ENCODE measurements around the gene TFCP2.

TFCP2 gene

GRCh38 chr12:51214895-51215294 is 42.0 kb upstream of the TFCP2 start:
- no CpG with 5 or more reads among the region's 5 CpGs for WGBS (ENCODE audit: extremely low coverage, insufficient coverage, insufficient read length)
- H3K4me2 ChIP-seq (ENCODE audit: low read length): no peak overlapping the region
- H2BK5ac ChIP-seq (ENCODE audit: low read depth, low read length, poor library complexity): no peak overlapping the region
- H2BK120ac ChIP-seq (ENCODE audit: insufficient read depth, low read length, poor library complexity): no peak overlapping the region
- no peak overlapping the region for H3K9ac ChIP-seq (ENCODE audit: low read length)
- H4K91ac ChIP-seq (ENCODE audit: low read depth, low read length): no peak overlapping the region
- H3K23ac ChIP-seq (ENCODE audit: low read length): no peak overlapping the region
- no peak overlapping the region for H3K4ac ChIP-seq (ENCODE audit: low read depth, low read length)
- H3K18ac ChIP-seq (ENCODE audit: low read length): no peak overlapping the region
- no peaks in the 10 kb centered on the region for H3K27me3 ChIP-seq (ENCODE audit: insufficient read depth, low read length)
- peaks cover 2% of the 10 kb centered on the region for H3K79me2 ChIP-seq (ENCODE audit: control insufficient read depth, insufficient read depth, low read length, poor library complexity)
- no peak overlapping the region for H4K8ac ChIP-seq (ENCODE audit: low read depth, low read length)
- H3K36me3 ChIP-seq (ENCODE audit: control insufficient read depth in 1 of 2, insufficient read depth in 2 of 2, low read length in 2 of 2): no peaks in the 10 kb centered on the region
- H3K4me3 ChIP-seq (ENCODE audit: low read depth, low read length): no peak overlapping the region
- H2AK5ac ChIP-seq (ENCODE audit: low read length): no peak overlapping the region
- no peak overlapping the region for H2BK12ac ChIP-seq (ENCODE audit: low read length)
- peaks cover 4 to 10% of the 10 kb centered on the region in 2 experiments for H3K4me1 ChIP-seq (ENCODE audit: control insufficient read depth in 1 of 2, insufficient read depth in 2 of 2, low read length in 2 of 2)
- no peak for DNase-seq
- H4K12ac ChIP-seq (ENCODE audit: low read depth, low read length): no peak overlapping the region
- H2AFZ ChIP-seq (ENCODE audit: insufficient read depth, low read length, poor library complexity): no peak overlapping the region
- no peak overlapping the region for H3K14ac ChIP-seq (ENCODE audit: low read length)
- H3K9me3 ChIP-seq (ENCODE audit: insufficient read depth, low read depth, low read length): no peaks in the 10 kb centered on the region
- H3K79me1 ChIP-seq (ENCODE audit: low read length): peaks cover 9% of the 10 kb centered on the region
- no peak overlapping the region for H3K27ac ChIP-seq (ENCODE audit: low read depth, low read length)

GRCh38 chr12:51210690-51211395 is 37.9 kb upstream of the TFCP2 start:
- H4K8ac ChIP-seq (ENCODE audit: low read depth, low read length): no peak overlapping the region

GRCh38 chr12:51209259-51209658 is 36.3 kb upstream of the TFCP2 start:
- Histone ChIP-seq H2BK5ac (ENCODE audit: low read depth, low read length, poor library complexity) (no peak overlapping the region), H3K27me3 (ENCODE audit: insufficient read depth, low read length) (no peaks in the 10 kb centered on the region), H4K91ac (ENCODE audit: low read depth, low read length) (no peak overlapping the region), H3K4ac (ENCODE audit: low read depth, low read length) (no peak overlapping the region), H3K18ac (ENCODE audit: low read length) (no peak overlapping the region), H3K23ac (ENCODE audit: low read length) (no peak overlapping the region), H3K14ac (ENCODE audit: low read length) (no peak overlapping the region), H4K12ac (ENCODE audit: low read depth, low read length) (no peak overlapping the region), H3K27ac (ENCODE audit: low read depth, low read length) (no peak overlapping the region), H3K79me1 (ENCODE audit: low read length) (no peaks in the 10 kb centered on the region), H3K79me2 (ENCODE audit: control insufficient read depth, insufficient read depth, low read length, poor library complexity) (no peaks in the 10 kb centered on the region), H3K36me3 (ENCODE audit: control insufficient read depth in 1 of 2, insufficient read depth in 2 of 2, low read length in 2 of 2) (no peaks in the 10 kb centered on the region), H2AK5ac (ENCODE audit: low read length) (no peak overlapping the region), H3K9ac (ENCODE audit: low read length) (no peak overlapping the region), H2BK120ac (ENCODE audit: insufficient read depth, low read length, poor library complexity) (no peak overlapping the region), H3K9me3 (ENCODE audit: insufficient read depth, low read depth, low read length) (no peaks in the 10 kb centered on the region), H2AFZ (ENCODE audit: insufficient read depth, low read length, poor library complexity) (no peak overlapping the region), H3K4me1 (ENCODE audit: control insufficient read depth in 1 of 2, insufficient read depth in 2 of 2, low read length in 2 of 2) (no peaks in the 10 kb centered on the region), H2BK12ac (ENCODE audit: low read length) (no peak overlapping the region), H3K4me3 (ENCODE audit: low read depth, low read length) (no peak overlapping the region), H4K8ac (ENCODE audit: low read depth, low read length) (no peak overlapping the region), H3K4me2 (ENCODE audit: low read length) (no peak overlapping the region)
- DNase-seq: no peak
- no CpG with 5 or more reads among the region's 2 CpGs for WGBS (ENCODE audit: extremely low coverage, insufficient coverage, insufficient read length)

More at GRCh38 chr12:51210690-51211395, 37.9 kb upstream of the TFCP2 start:
- Histone ChIP-seq H2AFZ (ENCODE audit: insufficient read depth, low read length, poor library complexity) (no peak overlapping the region), H3K4me3 (ENCODE audit: low read depth, low read length) (no peak overlapping the region), H3K18ac (ENCODE audit: low read length) (no peak overlapping the region), H3K14ac (ENCODE audit: low read length) (no peak overlapping the region), H3K9me3 (ENCODE audit: insufficient read depth, low read depth, low read length) (no peaks in the 10 kb centered on the region), H3K23ac (ENCODE audit: low read length) (no peak overlapping the region), H2BK120ac (ENCODE audit: insufficient read depth, low read length, poor library complexity) (no peak overlapping the region), H3K4ac (ENCODE audit: low read depth, low read length) (no peak overlapping the region), H3K4me2 (ENCODE audit: low read length) (no peak overlapping the region), H2AK5ac (ENCODE audit: low read length) (no peak overlapping the region), H3K79me2 (ENCODE audit: control insufficient read depth, insufficient read depth, low read length, poor library complexity) (no peaks in the 10 kb centered on the region), H3K4me1 (ENCODE audit: control insufficient read depth in 1 of 2, insufficient read depth in 2 of 2, low read length in 2 of 2) (no peaks in the 10 kb centered on the region), H3K36me3 (ENCODE audit: control insufficient read depth in 1 of 2, insufficient read depth in 2 of 2, low read length in 2 of 2) (no peaks in the 10 kb centered on the region), H3K9ac (ENCODE audit: low read length) (no peak overlapping the region), H3K27ac (ENCODE audit: low read depth, low read length) (no peak overlapping the region), H2BK12ac (ENCODE audit: low read length) (no peak overlapping the region), H3K79me1 (ENCODE audit: low read length) (no peaks in the 10 kb centered on the region), H3K27me3 (ENCODE audit: insufficient read depth, low read length) (no peaks in the 10 kb centered on the region), H4K91ac (ENCODE audit: low read depth, low read length) (no peak overlapping the region), H2BK5ac (ENCODE audit: low read depth, low read length, poor library complexity) (no peak overlapping the region), H4K12ac (ENCODE audit: low read depth, low read length) (no peak overlapping the region)
- no peak for DNase-seq
- WGBS (ENCODE audit: extremely low coverage, insufficient coverage, insufficient read length): no CpG with 5 or more reads among the region's 2 CpGs

- no peak overlapping the region for H3K27ac ChIP-seq (ENCODE audit: low read depth, low read length)
- no peak for DNase-seq
- H2AFZ ChIP-seq (ENCODE audit: insufficient read depth, low read length, poor library complexity): no peak overlapping the region
- H3K4ac ChIP-seq (ENCODE audit: low read depth, low read length): no peak overlapping the region
- WGBS (ENCODE audit: extremely low coverage, insufficient coverage, insufficient read length): no CpG with 5 or more reads among the region's 7 CpGs
- no peak overlapping the region for H2AK5ac ChIP-seq (ENCODE audit: low read length)
- no peaks in the 10 kb centered on the region for H3K27me3 ChIP-seq (ENCODE audit: insufficient read depth, low read length)
- H3K36me3 ChIP-seq (ENCODE audit: control insufficient read depth in 1 of 2, insufficient read depth in 2 of 2, low read length in 2 of 2): no peaks in the 10 kb centered on the region
- no peaks in the 10 kb centered on the region for H3K79me1 ChIP-seq (ENCODE audit: low read length)
- no peak overlapping the region for H2BK12ac ChIP-seq (ENCODE audit: low read length)
- no peaks in the 10 kb centered on the region for H3K4me1 ChIP-seq (ENCODE audit: control insufficient read depth in 1 of 2, insufficient read depth in 2 of 2, low read length in 2 of 2)
- no peak overlapping the region for H4K8ac ChIP-seq (ENCODE audit: low read depth, low read length)
- H3K9ac ChIP-seq (ENCODE audit: low read length): no peak overlapping the region
- H2BK5ac ChIP-seq (ENCODE audit: low read depth, low read length, poor library complexity): no peak overlapping the region
- H3K4me3 ChIP-seq (ENCODE audit: low read depth, low read length): no peak overlapping the region
- no peak overlapping the region for H3K23ac ChIP-seq (ENCODE audit: low read length)
- no peak overlapping the region for H4K12ac ChIP-seq (ENCODE audit: low read depth, low read length)
- no peak overlapping the region for H3K18ac ChIP-seq (ENCODE audit: low read length)
- no peak overlapping the region for H2BK120ac ChIP-seq (ENCODE audit: insufficient read depth, low read length, poor library complexity)
- H3K4me2 ChIP-seq (ENCODE audit: low read length): no peak overlapping the region
- H3K14ac ChIP-seq (ENCODE audit: low read length): no peak overlapping the region
- H4K91ac ChIP-seq (ENCODE audit: low read depth, low read length): no peak overlapping the region
- H3K79me2 ChIP-seq (ENCODE audit: control insufficient read depth, insufficient read depth, low read length, poor library complexity): no peaks in the 10 kb centered on the region
- no peaks in the 10 kb centered on the region for H3K9me3 ChIP-seq (ENCODE audit: insufficient read depth, low read depth, low read length)
Measured at GRCh38 chr12:51208016-51208660, 35.2 kb upstream of the TFCP2 start.
